Glomerular endothelial cell (primary cell): Measurements from ENCODE around the gene ZNF710. TPM values are rescaled to one million over a fixed set of nuclear protein-coding genes. Genes with fewer than 3 reads are reported as not detected.

ENCODE experiments used
- DNase-seq: peaks from one replicate; pipeline ENCODE4 v3.0.0-alpha.2; 2011; ENCODE audit warnings: low read depth, low spot score; ENCODE audit errors: extremely low read depth
- total RNA-seq: library from RNA; depleted of rRNA; stranded (reverse); fragments of >200 nt; gene quantifications from 2 replicates; pipeline ENCODE4 v1.2.3, GENCODE V29; 2015

ZNF710 gene
- total RNA-seq, 1 donor from 2014 or later, result 16.5 TPM

DNA sequence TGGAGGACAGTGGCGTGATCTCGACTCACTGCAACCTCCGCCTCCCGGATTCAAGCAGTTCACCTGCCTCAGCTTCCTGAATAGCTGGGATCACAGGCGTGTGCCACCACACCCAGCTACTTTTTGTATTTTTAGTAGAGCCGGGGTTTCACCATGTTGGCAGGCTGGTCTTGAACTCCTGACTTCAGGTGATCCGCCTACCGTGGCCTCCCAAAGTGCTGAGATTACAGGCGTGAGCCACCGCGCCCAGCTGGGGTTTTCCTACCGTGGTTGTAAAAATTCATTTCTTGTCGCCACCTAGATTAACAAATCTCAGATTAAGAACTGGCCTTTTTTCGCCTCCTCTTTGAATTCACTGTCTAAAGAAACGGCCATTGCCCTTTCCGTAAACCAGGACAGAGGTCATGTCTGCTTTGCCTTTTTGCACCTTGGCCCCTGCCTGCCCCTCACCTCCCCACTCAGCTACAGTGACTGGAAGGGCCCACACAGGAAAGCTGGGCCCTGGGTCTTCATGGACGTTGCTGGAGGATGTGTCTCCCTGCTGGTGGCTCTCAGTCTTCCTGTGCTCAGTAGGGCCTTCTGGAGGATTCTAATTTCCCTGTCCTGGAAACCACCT lies 17.2 kb downstream of the ZNF710 start:
- DNase-seq, result no peak

DNA sequence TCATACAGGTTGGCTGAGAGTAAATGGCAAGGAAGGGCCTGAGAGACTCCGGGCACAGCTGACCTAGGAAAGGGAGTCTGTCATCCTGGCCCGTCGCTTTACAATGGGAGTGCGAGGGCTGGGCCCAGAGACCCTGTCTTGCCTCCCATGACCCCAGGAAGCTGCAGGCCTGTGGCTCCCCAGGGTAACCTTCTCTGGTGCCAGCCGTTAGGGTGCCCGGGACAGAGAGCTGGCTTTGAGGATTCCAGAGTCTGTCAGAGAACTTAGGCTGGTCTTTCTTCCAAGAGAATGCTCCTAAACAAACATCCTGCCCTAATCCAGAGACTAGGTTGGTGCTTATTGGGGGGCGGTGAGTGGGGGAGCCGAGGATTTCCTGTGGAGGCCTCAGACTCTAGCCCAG lies 18.5 kb downstream of the ZNF710 start:
- DNase-seq, result no peak

DNA sequence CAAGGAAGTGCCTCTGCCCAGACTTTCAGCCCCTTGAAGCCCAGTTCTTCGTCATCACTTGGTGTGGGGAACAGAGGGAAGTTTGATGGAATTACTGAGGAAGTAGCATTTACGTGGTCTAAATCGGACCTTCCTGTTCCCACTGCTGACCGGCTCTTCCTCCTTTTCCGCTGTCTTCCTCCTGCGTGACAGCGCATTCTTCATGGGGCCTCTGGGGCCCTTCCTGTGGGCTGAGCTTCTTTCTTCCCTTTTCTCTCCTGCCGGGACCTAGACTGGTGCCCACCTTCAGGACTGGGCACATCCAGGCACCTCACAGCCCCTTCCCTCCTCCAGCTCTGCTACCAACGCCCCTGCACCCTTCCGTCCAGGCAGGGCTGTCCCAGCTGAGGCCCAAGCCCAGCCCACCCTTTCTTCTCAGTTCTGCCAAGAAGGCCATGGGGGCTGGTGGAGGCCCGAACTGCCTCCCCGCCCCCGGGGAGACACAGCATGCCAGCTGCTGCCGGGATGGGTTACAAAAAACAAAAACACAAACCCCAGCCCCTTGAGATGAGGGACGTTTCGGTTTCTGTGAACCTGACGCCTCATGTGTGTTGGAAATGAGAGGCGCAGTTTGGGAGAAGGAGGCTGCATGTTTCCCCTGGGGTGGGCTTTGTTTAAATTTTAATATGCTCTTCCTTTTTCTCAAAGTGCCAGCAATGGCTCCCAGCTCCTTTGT lies 19.1 kb downstream of the ZNF710 start:
- no peak for DNase-seq

DNA sequence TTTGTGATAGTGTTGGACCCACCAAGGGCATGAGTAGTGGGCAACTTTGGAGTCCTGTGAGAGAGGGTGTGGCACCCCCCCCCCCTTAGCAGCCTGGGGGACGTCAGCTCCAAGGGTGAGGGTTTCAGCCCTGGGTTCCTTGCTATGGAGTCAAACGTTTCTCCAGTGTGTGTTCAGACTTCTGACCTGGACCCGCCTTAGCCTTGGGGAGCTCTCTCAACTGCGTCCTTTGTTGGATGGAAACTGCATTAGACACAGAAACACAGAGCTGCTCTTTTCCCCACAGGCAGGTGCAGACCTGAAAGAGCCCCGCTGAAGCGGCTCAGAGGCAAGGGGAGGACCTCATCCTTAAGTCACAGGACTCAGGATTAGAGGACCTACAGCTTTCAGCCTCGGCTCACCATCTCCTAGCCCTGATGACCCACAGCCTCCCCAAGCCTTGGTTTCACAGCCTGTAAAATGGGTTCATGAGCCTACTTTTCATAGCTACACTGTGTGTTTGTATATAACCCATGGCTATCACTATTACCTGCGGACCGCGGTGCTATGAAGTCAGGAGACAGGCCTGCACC lies 19.9 kb downstream of the ZNF710 start:
- DNase-seq, result no peak

DNA sequence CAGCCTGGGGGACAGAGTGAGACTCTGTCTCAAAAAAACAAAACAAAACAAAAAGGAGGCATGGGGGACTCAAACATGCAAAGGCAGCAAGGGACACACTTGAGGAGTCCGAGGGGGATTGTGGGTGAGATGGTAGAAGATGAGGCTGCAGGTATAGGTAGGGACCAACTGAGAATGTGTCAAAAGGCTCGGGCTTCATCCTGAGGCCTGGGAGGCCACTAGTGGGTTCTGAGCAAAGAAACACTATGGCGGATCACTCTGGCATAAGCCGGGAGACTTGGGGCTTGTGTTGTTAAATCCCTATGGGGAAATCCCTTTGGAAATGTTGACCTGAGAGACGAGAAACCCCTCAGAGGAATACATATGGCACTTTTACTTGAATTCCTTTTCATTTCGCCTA lies 21.2 kb downstream of the ZNF710 start:
- no peak for DNase-seq

DNA sequence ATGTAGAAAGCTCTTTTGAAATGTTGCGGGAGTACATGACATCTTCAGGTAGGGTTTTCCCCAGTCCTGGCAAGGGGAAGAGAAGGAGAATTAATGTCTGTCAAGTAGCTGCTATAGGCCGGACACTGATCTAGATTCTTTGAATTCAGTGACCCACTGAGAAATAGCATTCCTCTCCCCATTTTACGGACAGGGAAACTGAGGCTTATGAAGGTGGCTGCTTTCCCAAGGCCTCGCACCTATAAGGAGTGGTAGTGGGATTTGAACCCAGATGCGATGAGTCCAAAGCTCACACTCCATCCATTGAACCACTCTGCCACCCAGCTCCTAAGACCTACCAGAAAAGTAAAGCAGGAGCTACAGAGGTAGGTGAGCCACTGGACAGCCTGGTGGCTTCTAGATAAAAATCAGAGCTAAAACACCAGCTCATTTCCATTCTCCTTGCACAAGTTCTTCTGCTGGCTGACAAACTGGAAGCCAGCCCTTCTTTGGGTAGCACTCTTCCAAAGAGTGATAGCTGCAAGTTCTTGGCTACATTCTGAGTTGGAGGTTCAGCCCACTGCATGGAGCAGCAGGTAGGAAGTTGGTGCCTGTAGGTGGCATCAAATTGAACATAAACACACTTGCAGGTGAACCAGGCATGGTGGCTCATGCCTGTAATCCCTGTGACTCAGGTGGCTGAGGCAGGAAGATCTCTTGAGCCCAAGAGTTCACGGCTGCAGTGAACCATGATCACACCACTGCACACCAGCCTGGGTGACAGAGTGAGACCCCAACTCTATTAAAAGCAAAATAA lies 22.0 kb downstream of the ZNF710 start:
- no peak for DNase-seq

DNA sequence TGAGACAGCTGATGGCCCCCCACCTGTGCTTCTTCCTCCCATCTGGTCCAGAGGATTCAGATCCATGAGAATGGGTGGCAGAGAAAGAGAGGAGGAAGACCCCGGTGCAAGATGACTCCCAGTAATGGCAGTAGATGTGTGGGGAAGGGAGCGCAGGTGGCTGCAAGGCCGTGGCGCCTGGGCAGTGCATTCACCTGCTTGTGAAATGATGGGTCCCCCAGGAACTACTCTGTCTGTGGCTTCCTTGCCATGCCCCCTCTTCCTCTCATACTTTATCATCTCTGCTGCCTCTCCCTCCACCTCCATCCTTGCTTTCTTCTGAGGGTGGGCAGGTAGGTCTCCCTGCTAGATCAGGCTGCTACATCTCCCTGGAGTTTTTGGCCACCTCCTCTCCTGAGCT lies 23.3 kb downstream of the ZNF710 start:
- no peak for DNase-seq

DNA sequence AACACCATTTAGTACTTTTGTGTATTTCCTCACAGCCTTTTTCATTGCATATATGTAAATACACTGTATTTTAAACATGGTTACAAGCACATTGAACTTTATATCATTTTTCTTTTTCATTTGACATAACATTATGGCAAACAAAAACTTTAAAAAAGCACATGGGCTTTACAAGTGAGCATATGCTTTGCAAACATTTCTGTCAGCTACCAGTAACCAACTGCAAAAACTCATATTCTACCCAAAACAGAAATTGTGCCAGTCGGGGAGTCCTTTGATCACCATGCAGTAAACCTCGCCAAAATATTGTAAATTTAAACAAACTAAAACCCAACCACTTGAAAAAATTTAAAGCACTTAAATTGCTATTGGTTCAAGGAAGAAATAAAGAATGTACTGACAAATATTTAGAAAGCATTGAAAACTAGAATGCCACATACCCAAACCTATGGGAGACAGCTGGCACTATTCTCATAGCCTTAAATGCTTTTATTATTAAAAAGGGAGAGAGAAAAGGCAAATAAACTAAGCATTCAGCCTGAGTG lies 24.4 kb downstream of the ZNF710 start:
- DNase-seq, result no peak

DNA sequence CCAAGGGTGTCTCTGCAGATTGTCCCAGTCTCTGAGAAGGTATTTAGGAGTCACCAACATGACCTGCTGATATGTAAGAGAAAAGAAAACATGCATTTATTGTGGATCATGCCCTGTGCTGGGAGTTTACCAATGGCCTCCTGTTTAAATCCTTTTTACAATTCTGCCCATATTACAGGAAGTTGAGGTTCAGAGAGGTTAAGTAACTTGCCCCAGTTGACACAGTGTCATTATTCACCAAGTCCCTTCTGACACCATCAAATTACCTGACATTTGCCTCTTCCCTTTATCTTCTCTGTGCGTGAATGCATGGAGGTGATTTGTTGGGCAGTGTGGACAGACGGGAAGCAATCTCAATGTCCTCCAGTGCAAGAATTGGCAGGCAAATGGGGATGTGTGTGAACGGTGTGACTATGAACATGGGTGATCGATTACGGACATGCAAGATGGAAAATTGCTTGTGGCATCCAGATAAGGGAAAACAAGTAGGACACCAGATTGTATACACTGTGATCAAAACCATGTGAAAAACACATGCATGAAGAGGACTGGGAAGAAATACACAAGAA lies 27.3 kb downstream of the ZNF710 start:
- no peak for DNase-seq

DNA sequence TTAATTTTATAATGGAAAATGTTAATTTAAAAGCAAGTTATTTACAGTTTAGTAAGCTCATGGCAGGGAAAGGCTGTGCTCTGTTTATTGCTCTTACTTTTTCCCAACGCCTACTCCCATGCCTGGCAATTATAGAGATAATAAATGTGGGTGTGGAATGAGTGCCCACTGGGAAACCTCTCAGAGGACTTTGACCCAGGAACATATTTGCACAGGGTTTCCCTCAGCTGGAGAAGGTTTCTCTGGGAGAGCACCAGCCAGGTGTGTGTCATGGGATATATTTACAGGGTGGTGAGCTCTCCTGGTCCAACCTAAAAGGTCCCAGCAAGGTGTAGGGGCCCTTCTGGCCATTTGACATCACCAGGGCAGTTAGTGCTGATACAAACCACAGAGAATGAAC lies 27.9 kb downstream of the ZNF710 start:
- no peak for DNase-seq

DNA sequence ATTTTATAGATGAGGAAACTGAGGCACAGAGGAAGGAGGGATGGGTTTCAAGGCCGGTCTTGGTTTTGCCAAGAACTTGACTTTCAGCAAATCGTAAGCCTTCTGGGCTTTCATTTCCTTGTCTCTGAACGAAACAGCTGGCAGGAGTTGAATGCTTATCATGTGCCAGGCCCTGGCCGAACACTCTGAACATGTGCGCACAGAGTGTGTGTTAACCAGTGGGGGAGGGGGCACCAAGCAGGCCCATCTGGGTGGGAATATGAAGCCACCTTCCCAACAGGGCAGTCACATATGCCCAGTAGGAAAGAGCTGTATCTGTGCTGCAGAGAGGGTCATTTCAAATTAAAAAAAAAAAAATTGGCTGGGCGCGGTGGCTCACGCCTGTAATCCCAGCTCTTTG lies 29.3 kb downstream of the ZNF710 start:
- no peak for DNase-seq

DNA sequence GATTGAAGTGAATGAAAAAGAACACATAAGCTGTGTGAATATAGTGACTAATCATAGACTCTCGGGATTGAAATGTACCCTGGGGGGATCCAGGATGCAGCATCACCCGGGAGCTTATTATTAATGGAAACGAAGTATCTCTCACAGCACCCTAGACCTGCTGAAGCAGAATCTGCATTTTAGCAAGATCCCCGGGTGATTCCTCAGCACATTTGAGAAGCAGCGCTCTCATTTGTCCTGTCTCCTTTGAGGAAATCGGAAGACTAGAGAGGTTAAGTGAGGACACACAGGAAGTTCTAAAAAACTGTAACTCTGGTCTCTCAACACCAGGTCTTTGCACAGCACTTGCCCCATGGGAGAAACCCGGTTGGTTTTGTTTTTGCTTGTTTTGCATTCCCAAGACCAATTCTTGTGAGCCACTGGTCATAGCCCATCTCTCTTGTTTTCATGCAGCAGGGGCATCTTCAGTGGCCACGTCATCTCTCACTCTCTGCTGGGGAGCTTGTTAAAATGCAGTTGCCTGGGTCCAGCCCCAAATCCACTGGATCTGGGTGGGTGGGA lies 30.2 kb downstream of the ZNF710 start:
- no peak for DNase-seq

DNA sequence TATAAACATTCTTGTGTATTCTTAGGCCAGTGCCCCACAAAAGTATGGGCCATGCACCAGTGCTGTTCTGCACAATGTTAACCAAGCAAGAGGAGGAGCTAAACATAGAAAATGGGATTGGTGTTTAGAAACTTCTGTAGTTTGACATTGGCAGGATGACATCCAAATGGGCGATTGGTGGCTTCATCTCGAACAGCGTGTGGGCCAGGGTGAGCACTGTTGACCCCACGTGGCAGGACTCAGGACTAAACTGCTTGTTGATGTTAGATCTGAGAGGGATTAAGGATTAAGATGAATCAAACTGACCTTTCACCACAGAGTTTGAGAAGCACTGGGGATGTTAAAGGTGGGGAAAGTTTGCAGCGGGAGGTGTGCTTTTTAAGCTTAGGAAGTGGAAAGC lies 31.9 kb downstream of the ZNF710 start:
- DNase-seq, result no peak

DNA sequence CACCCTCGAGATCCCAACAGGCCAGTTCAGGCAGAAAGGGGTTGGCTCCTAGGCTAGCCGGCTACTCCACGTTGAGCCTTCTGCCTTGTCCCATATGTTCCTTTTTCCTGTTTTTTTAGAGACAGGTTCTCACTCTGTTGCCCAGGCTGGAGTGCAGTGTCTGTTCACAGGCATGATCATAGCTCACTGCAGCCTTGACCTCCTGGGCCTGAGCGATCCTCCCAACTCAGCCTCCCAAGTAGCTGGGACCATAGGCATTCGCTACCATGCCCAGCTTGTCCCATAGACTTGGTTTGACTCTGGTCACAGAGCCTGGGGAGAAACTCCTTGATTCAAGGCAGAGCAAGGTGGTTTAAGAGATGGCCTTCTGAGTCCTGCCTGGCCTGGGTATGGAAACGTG lies 32.3 kb downstream of the ZNF710 start:
- DNase-seq, result no peak

DNA sequence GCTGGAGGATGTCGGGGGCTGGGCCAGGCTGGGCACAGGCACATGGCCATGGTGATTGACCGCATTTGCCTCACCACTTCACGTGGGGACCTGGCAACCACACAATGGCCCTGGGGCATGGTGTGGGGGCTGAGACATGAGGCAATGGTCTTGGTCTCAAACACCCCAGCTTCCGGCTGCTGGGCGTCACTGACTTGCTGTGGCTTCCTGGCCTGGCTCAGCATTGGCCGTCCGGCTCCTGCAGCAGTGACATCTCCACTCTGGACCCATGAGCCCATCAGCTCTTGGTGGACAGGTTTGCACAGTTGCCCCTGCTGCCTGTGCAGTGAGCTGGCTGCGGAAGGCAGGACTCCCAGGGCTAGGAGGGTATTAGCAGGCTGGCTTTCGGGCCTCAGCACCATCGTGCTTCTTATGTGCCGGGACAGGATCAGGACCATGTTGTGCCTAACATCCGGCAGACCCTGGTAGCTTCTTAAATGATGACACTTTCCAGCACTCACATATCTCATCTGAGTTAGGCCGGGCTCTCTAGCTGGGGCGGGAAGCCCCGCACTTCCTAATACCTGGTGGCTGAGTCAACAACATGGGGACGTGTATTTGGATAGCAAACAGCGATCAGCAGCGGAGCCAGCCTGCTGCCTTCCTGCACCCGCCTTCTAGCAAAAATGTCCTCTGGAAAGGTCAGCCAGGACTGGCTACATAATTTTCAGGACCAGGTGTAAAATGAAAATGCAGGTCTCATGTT lies 34.1 kb downstream of the ZNF710 start:
- DNase-seq, result no peak

DNA sequence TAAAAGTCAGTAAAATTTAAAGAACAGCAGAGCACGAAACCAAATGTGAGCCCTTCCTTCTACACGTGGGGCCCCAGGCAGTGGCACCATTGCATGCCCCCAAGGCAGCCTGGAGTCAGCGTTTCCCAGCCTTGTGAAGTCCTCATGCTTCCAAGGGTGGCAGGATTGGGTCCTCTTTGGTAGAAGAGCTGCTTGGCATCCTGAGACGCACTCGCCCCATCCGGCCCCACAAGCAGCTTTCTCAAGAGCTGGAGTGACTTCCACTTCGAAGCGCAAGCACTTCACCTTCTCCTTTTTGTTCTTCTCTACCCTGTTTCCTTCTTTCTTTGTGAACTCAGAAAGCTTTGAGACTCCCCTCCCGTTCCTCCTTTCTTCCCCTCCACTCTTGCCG lies 34.7 kb downstream of the ZNF710 start:
- no peak for DNase-seq

DNA sequence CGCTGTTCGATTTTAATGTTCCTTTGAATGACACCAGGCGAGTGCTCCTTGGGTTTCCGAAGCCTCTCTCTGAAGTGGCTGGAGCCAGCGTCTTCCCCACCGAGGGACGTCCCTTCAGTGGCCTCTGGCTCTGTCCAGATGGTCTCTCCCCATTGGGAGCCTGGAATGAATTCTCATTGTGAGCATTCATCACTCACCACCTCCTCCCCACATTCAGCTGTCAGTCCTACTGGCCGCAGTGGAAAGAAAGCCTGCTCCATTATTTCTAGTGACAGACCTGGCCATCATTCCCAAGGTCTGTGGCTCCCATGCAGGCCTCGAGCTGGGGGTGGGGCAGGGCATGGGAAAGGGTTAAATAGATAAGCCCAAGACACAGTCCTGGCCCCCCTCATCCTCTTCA lies 35.2 kb downstream of the ZNF710 start:
- no peak for DNase-seq

DNA sequence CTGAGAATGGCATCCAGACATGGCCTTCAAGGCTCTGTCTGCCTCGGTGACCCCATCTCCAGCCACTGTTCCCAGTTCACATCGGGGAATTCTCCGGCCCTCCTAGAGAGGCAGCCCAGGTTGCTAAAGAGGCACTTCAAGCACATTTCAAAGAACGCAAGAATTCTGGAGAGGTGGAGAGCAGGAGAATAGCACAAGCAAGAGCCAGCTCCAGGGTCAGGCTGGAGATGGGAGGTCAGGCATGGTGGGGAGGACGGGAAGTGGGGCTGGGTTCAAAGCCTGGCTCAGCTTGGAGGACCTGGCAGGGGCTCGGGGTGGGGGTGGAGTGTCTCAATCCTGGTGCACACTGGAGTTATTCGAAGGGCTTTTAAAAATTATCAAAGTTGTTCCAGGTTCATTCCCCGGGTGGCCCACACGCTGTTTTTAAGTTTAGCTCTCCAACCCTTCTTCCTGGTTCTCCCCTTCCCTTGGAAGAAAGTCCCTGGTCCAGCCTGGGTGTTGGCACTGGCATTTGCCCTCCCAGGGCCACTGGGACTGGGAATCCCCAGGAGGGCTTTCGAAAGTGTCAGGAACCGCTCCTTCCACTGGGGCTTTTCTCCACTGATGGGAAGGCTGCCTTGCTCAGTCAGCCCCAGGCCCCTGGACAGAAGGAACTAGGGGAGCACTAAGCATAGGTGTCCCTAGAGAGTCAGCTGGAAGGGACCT lies 35.8 kb downstream of the ZNF710 start:
- DNase-seq, result no peak

DNA sequence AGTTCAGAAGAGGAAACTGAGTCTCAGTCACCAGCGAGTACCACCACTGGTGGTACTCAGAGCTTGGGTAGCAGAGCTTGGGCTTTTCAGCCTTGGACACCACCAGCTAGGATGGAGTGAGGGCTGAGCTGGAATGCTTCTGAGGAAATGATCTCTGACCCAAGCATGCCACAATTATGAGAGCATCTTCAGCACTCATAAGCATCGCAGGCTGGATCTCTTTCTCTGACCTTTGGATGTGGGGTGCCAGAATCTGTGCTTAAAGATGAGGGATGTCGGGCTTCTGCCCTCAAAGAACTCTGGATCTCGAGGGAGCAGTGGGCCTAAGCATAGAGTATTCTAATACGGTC lies 36.4 kb downstream of the ZNF710 start:
- no peak for DNase-seq
